ENCODE data around the gene CMPK1.
"Not testable (repeated sequence)": the region's sequence is repeated elsewhere in the genome, so short reads cannot be mapped to it uniquely, and the experiment has no call there.

Gene CMPK1, protein sequence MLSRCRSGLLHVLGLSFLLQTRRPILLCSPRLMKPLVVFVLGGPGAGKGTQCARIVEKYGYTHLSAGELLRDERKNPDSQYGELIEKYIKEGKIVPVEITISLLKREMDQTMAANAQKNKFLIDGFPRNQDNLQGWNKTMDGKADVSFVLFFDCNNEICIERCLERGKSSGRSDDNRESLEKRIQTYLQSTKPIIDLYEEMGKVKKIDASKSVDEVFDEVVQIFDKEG

DNA sequence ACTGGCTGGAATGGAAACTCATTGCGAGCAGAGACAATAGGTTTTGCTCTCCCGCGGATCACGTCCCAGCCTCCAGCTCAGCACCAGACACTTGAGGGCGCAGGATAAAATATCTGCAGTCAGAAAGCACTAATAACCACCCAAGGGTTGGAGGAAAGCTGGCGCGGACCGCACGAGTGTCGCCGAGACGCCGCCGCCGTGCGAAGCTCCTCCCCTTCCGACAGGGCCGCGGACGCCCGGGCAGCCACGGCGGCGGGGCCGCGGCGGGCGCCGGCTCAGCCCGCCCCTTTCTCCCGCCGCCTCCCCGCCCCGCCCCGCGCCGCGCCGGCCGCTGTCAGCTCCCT lies at the start of gene CMPK1:
TSS of gene CMPK1 (plus strand) at position 213 of the 344 bp plus-strand sequence. CDS start 156 bp downstream, outside the sequence.
- DNase-seq = peak; percentile 91

GRCh38 chr1:47288116-47288515 lies 45.5 kb upstream of the CMPK1 start:
- DNase-seq = not testable (repeated sequence)

- DNase-seq = not testable (repeated sequence)
Measured at GRCh38 chr1:47294863-47295262, 38.7 kb upstream of the CMPK1 start.

DNA sequence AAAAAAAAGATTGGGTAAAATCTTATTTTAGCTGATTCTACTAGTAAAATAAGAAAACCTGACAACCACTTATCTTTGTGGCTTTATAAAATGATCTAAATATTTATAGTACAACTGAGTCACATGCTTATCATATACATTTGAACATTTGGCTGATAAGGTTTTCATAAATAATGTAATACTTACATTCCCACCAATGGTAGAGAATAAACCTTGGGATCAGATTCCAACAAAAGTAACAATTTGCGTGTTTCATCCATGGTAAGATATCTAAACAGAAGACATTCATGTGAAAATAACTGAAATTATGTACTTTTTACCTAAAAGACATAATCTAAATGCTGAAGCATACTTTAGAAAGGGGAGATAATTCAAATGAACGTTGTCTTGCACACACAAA lies 38.0 kb upstream of the CMPK1 start:
- DNase-seq = no peak

DNA sequence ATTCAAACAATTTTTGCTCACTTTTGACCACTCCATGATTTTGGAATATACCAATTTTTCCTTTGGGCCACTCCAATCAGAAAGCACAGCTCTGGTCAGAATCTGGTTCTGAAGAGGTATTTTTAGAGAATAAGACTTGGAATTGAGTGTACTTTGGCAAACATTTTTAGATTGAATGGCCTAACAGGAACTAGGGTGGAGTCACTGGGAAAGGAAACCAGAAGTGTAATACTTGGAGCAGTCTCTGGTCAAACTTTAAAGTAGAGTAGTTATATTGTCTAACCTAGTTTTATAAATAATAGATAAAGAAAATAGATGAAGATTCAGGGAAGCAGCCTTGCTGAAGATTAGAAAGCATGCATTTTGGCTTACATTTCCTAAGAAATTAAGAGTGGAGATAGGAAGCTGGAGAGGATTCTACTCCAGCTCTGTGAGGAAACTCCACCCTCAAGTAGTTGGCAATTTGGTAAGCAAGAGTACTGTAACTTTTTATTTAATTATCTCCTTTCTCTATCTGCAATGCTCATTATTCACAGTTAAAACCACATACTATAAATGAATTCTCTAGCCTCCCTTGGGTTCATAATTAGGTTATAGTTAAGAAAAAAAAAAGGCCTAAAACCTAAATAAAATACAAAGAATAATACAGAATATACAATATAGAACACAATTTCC lies 35.4 kb upstream of the CMPK1 start:
- no peak for DNase-seq

DNA sequence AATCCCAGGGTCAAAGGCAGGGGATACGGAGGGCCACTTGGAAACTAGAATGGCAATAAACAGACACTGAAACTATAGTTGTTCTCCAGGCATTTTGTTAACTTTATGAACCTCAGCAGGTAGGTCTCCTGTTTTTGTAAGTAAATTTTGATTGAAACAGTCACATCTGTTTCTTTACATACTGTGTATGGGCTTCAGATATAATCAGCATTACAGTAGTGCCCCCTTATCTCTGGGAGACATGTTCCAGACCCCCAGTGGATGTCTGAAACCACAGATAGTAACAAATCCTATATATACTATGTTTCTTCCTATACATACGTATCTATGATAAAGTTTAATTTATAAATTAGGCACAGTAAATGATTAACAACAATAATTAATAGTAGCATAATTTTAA lies 31.1 kb upstream of the CMPK1 start:
- no peak for DNase-seq

DNA sequence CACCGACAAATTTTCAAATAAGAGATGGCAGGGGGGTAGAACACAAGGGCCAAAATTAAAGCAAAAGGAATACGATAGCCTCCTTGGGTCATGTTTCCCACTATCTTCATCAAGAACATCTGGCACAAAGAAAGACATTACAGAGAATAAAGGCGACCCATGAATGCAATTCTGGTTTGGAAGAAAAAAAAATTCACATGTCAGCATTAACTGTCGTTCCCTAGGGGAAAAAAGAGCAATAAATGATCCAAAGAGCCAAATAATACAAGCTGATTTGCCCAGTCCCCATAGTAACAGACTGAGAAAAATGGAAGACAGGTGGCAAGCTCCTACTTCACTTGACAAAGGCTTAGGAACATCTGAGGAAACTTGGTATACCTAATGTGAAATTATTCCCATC lies 24.2 kb upstream of the CMPK1 start:
- no peak for DNase-seq

GRCh38 chr1:47313915-47314664 lies 19.5 kb upstream of the CMPK1 start, which contains the start of gene STIL:
TSS of gene STIL (minus strand) at chr1:47314147. CDS start at chr1:47310319, 3,828 bp downstream.
- DNase-seq = peak; percentile 100

- no peak for DNase-seq
Measured at GRCh38 chr1:47317841-47318240, 15.7 kb upstream of the CMPK1 start.

DNA sequence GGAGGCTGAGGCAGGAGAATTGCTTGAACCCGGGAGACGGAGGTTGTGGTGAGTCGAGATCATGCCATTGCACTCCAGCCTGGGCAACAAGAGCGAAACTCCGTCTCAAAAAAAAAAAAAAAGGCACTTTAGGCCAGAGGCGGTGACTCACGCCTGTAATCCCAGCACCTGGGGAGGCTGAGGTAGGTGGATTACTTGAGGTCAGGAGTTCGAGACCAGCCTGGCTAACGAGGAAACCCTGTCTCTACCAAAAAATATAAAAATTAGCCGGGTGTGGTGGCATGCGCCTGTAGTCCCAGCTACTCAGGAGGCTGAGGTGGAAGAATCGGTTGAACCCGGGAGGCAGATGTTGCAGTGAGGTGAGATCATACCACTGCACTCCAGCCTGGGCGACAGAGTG lies 13.6 kb upstream of the CMPK1 start:
- DNase-seq = not testable (repeated sequence)

DNA sequence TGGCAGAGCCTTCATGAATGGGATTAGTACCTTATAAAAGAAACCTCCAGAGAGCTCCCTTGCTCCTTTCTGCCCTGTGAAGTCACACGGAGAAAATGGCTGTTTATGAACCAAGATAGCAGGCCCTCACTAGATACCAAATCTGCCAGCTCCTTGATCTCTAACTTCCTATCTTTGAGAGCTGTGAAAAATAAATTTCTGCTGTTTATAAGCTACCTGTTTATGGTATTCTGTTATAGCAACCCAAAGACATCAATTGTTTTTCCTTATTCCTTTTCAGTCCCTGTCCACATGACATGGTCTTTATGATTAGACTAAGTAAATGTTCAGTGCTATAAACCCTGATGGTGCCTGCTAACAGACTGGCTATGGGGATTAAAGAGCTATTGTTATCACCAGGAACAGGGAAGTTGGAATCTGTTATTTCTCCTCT lies 10.0 kb upstream of the CMPK1 start:
- DNase-seq = peak; percentile 70

GRCh38 chr1:47324682-47325081 lies 8.9 kb upstream of the CMPK1 start:
- peak; percentile 25 for DNase-seq

GRCh38 chr1:47325528-47325927 lies 8.1 kb upstream of the CMPK1 start:
- DNase-seq = no peak

GRCh38 chr1:47326271-47326670 lies 7.3 kb upstream of the CMPK1 start:
- DNase-seq = no peak

DNA sequence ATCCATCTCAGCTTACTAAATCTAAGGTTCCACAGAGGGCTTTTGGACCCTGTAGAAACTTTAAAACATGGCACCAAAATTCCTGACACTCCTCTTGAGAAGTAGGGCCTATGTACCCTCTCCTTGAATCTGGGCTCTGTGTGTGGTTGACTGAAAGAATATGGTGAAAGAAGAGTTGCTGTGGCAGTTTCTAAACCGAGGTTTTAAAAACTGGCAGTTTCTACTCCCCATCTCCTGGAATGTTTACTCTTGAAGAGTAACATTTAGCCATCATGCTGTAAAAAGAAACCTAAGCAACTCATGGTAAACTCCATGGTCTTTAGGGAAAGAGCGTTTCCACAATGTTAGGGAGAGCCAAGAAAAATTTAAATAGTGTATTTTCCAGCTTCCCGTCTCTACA lies 4.6 kb upstream of the CMPK1 start:
- DNase-seq = no peak

GRCh38 chr1:47330212-47330611 lies 3.4 kb upstream of the CMPK1 start:
- DNase-seq = no peak

DNA sequence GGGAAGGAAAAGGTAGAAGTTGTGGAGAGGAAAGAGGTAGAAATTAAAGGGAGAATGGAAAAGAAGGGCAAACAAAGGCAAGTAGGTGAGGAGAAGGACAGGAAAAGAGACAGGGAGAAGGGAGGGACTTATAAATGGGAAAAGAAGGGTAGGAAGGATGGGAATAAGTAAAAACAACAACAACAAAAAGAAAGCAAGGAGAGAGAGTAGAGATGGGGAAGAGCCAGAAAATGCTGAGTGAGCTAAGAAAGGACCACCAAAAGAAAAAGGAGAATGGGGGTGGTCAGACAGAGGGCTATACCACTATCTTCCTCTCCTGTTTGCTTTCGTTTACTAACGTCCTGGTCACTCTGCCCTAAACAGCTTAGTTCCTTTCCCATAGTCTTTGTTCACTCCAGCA lies 1.7 kb upstream of the CMPK1 start:
- no peak for DNase-seq

GRCh38 chr1:47332779-47333577 lies 612 bp upstream of the CMPK1 start:
- no peak for DNase-seq

DNA sequence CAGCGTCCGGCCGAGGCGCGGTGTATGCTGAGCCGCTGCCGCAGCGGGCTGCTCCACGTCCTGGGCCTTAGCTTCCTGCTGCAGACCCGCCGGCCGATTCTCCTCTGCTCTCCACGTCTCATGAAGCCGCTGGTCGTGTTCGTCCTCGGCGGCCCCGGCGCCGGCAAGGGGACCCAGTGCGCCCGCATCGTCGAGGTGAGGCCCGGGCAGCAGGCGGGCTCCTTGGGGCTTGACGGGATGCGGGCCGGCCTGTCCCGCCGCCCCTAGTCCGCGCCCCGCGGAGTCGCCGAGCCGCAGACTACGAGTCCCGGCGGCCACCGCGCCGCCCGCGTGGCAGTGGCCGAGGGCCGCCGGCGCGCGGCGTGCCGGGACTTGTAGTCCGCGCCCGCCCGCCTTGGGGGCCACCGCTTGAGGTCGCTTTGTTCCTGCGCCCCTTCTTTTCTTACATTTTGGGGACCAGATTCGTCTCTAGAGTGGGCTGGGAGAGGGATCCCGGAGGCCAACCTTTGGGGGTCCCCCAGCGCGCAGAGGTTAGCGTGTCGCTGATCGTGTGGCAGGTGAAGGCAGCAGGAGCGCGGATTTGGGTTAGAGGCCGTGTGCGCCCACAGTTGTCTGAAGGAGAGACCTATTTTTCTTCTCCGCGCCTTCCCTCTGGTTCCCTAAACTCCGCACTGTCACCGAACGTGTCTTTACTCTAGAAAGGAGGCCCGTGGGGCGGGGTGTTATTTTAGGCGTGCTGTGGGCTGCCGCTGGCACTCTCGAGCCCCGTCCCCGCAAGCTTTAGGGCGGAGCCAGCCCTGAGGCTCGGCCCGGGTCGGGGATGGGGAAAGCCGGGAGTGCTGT lies 553 bp downstream of the CMPK1 start:
- DNase-seq = peak; percentile 89

GRCh38 chr1:47334765-47335435 lies 1.3 kb downstream of the CMPK1 start:
- DNase-seq = no peak

DNA sequence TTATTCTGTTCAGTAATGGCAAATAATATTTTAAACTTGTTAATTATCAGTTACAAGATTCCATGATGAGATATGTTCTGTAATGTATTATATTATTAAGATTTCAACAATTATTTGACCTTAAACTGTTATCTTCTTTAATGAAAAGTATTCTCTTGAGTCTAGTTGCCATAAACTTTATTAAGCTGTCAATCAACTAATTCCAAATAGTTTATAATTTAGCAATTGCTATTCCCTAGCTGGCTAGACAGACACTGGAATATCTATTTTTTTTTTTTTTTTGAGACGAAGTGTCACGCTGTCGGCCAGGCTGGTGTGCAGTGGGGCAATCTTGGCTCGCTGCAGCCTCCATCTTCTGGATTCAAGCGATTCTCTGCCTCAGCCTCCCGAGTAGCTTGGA lies 3.8 kb downstream of the CMPK1 start:
- no peak for DNase-seq
